GM19023 (cell line): ENCODE data around the gene ZCWPW2.

Source experiments
- ATAC-seq: cut with Tn5 transposase; IDR thresholded peaks from one replicate; pipeline ENCODE4 v1.9.1; 2021; ENCODE audit warnings: mild to moderate bottlenecking, moderate library complexity; ENCODE audit not compliant: unreplicated experiment

Gene ZCWPW2

DNA sequence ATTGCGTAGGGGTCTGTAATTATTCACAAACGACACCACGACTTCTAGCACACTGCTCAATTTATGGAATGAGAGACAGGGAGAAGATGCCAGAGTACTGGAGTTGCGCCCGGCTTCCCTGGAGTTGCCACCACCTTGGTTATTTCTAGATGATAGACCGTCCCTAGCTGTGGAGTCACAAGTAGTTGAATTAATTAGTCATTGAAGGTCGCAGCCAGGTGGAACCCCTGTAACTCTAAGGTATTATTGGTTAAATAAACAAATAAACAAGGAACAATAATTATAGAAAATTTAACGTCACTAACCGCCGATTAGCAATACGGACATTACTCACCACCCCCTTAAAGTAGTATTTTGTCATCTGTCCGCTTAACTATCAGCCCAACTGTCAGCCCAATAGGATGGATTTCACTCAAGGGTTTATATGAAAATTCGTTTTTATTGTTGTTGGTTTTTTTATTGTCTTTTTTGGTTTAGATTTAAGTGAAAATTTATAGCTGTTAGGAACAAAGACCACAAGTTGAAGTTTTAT is 1.0 kb downstream of the ZCWPW2 start:
- ATAC-seq: no peak

DNA sequence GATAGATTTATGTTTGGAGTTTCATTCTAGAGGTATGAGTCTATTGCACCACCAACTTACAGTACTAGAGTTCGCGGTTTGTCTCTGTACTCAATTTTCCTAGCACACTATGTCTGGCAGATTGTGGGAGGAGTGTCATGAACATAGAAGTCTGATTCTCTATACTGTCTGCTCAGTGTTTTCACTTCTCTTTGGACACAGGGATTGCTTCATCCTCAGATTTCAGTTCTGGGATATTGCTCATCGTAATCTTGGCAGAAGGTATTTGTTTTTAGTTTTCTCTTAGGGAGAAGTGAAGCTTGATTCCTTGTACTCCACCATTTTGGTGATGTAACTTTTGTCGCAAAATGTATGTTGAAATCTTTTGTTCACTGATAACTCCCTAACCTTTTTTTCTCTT is 27.9 kb downstream of the ZCWPW2 start:
- no peak for ATAC-seq

DNA sequence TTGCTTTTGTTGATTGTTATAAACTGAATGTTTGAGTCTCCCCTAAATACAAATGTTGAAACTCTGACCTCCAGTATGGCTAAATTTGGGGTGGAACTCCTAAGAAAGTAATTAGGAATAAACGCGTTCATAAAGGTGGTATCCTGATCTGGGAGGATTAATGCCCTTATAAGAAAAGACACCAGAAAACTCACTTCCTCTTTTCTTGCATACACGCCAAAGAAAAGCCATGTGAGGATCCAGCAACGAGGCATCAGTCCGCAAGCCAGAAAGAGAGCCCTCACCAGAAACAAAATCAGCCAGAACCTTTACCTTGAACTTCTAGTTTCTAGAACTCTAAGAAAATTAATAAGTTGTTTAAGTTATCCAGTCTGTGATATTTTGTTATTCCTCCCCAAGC is 37.5 kb downstream of the ZCWPW2 start:
- ATAC-seq: no peak

DNA sequence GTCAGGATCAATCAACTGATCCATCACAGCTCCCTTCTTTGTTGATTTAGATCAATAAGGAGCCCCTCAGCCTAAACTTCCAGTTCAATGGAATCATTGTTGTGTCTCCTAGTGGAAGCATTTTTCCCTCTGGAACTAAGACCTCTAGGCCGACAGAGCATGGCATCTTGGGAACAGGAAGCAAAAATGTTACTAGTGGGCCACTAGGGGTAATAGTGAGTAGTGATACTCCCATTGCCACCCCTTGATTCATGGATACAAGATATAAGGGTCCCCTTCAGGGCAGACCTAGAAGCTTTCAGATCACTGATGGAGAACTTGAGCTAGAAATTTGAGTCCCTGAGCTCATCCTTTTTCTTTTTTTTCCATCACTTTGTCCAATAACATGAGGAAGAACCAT is 40.5 kb downstream of the ZCWPW2 start:
- ATAC-seq: no peak

DNA sequence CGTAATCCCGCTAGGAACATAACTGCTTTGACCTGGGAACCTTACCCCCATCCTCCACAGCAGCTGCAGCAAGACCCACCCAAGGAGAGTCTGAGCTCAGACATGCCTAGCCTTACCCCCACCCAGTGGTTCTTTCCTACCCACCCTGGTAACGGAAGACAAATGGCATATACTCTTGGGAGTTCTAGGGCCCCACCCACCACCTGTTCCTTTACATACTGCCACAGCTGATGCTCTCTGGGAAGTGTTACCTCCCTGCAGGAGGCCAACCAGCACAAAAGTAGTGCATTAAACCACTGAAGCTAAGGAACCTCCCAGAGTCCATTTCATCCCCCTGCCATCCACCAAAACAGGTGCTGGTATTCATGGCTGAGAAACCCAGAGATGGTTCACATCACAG is 50.7 kb downstream of the ZCWPW2 start:
- no peak for ATAC-seq

DNA sequence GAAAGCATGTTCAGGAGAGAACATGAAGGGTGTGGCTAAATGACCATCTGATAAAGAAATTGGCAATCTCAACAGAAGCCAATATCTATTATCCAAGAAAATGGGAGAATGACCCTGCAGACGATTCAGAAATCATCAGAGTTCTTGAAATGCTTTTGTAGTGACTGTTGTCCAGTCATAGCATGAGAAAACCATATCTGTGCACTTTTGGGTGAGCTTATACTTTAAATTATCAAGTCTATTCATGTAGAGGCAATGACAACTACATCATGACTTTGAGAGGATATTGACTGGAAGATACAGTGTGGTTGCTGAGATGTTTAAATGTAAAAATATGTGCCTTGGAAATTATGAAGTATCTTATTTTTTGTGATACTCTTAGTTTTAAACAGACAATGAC is 57.7 kb downstream of the ZCWPW2 start:
- no peak for ATAC-seq

DNA sequence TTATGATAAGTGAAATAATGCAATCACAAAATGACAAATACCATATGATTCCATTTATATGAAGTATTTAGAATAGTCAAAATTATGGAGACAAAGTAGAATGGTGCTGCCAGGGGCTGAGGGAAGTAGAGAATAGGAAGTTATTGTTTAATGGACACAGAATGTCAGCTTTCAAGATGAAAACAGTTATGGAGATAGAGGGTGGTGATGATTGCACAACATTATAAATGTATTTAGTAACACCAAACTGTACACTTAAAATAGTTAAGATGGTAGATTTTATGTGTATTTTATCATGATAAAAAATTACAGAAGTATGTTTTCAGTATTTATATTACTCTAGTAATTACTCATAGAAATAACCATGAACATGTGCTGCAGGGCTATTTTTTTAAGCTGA is 100.9 kb downstream of the ZCWPW2 start:
- no peak for ATAC-seq

DNA sequence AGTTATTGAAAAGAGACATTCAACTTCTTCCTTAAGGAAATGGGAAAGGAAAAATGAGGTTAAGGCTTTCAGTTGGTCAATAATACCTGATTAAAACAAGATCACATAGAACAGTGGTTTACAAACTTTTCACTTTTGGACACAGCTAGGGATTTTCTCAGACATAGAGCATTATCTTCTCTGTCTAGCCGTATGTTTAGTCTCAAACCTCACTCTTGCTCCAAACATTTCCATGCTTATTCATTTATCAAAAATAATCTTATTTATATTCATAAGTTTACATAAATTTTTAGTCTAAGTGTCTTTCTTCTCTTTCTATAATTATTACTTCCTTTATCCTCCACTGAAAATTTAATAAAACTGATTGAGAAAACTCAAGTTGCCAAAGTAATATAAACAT is 114.3 kb downstream of the ZCWPW2 start:
- no peak for ATAC-seq

DNA sequence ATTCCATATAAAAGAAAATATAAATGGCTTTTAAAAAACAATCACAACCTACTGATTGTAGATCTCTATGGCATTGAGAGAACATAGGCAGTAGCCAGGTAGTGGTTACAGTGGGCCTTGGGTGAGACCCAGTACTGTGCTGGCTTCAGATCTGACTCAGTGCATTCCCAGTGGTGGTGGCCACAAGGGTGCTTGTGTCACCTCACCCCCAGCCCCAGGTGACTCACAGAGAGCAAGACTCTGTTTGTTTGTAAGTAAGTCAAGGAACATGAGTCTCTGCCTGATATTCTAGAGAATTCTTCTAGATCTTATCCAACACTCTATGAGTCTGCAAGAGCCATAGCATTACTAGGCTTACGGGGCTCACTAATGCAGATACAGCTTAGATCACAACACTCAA is 118.9 kb downstream of the ZCWPW2 start:
- ATAC-seq: no peak

DNA sequence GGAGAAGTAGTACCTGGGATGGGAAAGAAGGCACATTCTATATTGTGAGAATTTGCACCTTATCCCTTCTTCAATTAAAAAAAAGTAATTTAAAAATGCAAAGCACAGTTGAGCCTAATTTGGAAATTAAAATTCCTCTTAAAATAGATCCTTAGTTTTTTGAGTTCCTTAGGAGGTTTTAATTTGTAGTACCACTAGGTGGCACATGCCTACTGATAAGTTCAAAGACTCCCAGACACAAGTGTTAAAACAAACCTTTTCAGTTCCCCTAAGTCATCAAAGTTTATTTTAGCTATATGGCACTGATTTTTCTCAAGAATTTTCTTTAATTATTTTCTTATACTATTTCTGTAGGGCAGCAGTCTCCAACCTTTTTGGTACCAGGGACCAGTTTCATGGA is 127.7 kb downstream of the ZCWPW2 start:
- ATAC-seq: no peak

DNA sequence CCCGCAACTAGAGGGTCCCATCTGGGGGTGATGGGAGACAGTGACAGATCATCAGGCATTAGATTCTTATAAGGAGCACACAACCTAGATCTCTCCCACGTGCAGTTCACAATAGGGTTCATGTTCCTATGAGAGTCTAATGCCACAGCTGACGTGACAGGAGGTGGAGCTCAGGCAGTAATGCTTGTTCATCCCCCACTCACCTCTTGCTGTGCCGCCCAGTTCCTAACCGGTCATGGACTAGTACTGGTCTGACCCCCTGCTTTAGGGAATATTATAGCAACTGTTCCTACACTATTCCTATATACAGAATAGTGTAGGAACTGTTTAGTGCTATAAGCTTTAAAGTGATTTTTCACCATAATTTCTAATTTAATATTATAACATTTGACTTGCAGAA is 128.2 kb downstream of the ZCWPW2 start:
- no peak for ATAC-seq

DNA sequence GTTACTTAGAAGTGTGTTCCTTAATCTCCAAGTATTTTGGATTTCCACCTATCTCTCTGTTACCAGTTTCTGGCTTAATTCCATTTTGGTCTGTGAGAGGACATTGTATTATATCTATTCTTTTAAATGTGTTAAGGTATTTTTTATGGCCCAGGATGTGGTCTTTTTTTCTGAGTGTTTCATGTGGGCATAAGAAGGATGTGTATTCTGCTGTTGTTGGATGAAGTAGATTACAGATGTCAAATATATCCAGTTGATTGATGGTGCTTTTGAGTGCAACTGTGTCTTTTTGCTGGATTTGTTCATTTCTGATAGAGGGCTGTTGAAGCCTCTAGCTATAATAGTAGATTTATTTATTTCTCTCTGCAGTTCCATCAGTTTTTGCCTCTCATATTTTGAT is 136.6 kb downstream of the ZCWPW2 start:
- no peak for ATAC-seq

DNA sequence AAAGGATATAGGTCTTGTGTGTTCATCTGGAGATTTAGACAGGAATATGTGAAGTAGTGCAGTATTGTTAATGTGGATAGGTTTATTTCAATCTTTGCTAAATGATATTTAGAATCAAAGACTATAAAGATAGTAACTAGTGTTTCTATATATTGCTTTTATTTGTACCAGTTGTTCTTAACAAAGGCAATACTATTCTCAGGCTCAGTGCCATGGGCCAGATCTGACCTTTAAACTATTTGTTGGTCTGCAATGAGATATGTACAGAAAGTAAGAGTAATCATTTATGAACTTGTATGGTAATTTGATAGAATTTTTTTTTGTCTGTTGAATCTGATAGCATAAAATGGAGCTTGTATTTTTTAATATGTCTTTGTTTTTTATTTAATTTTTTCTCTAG is 146.8 kb downstream of the ZCWPW2 start:
- no peak for ATAC-seq

DNA sequence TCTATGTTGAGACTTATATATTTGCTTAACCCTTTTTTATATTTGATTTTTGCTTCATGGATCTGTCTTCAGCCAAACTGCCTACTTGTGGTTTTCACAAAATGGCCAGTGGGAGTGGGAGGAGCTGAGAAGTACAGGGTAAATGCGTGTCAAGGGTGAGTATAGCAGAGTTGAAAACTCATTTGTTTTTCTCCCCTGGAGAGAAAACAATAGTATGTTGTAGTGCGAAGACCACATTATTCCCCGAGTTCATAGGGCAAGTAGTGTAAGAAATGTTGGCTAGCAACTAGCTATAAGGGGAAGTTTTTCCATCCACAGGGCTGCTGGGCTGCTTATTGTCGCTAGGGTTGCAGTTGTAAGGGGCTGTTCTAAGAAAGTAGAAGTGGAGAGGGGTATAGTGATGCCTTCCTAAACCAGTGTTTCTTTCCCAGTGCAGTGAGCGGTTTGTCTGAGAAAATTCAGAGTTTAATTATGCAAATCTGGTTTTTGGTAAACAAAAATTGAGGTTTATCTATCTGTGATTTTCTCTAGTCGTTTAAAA is 153.9 kb downstream of the ZCWPW2 start:
- ATAC-seq: no peak

DNA sequence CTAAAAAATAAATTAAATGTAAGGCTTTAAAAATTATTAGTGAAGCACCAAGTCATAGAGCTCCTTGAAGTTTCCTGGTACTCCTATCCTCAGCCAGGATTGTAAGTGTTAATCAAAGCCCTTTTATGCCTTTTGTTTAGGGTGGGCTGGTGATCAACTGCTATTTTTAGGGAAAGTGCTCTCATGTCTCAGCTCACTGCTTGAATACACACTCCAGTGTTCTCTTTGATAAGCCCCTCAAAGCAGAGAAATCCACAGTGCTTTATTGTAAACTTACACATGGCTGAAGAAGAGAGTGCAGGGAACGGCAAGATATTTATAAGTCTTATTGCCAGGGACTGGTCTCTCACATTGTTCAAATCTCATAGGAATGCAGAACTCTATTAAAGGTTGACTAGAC is 156.5 kb downstream of the ZCWPW2 start:
- ATAC-seq: no peak

DNA sequence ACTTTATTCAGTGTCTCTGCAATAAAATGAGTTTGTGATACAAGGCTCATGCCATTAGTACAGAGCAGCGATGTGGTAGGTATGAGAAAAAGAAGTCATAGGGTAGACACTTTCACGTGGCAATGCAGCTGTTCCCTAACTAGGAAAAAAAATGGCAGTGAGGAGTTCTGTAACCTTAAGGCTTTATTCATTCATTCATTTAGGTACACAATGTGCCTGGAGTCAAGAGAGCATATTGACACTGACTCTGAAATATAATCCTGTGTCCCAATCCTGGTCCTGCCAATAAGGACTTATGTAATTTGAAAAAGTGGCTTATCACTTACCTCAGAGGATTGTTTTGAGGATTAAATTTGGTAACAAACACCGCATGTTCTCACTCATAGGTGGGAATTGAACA is 173.1 kb downstream of the ZCWPW2 start:
- no peak for ATAC-seq

DNA sequence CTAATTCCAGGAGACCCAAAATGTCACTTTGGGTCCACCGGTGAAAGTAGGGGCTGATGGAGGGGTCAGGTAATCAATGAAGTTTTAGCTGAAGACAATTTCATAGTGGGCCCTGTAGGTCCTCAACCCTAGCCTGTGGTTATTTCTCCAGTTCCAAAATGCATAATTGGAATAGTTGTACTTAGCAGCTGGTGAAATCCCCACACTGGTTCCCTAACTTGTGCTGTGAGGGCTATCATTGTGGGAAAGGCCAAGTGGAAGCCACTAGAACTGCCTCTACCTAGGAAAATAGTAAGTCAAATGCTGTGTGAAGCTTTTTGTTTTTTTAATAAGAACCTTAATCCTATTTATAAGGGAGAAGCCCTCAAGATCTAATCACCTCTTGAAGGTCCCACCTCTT is 193.8 kb downstream of the ZCWPW2 start:
- no peak for ATAC-seq

DNA sequence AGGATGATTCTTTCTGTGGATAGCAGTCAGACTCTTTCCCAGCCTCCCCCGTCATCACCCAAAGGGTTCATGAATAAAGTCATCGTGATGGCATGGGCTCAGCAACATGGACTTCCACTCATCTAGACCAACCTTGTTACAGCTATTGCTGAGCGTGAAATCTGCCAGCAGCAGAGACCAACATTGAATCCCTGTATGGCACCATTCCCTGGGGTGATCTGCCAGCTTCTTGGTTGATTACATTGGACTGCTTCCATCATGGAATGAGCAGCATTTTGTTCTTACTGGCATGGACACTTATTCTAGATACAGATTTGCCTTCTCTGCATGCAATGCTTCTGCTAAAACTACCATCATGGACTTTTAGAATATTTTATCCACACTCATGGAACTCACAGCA is 195.7 kb downstream of the ZCWPW2 start:
- ATAC-seq: no peak

DNA sequence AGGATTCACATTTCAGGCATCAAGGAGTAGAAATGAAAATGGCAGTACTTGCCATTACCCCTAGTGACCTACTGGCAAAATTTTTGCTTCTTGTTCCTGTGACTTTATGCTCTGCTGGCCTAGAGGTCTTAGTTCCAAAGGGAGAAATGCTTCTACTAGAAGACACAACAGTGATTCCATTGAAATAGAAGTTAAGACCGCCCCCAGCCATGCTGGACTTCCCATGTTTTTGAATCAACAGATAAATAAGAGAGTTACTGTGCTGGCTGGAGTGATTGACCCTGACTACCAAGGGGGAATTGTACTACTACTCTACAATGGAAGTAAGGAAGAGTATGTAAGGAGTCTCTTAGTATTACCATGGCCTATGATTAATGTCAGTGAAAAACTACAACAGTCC is 196.3 kb downstream of the ZCWPW2 start:
- ATAC-seq: no peak

DNA sequence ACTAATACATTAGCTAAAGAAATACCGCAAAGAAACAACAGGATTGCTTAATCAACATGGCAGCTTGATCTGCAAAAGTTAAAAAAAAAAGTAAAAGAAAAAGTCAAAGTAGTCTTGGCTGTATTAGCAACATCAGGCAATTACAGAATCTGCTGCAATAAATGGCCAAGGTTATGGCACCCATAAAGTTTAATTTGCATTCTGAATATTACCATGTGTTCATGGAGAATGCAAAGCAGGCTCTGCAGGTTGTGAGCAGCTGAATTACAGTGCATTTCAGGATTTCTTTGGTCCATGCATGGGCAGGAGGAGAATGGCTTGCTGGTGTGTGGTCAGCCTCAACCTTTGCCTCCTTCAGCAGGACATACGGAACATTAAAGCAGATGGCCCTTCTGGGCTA is 199.2 kb downstream of the ZCWPW2 start:
- no peak for ATAC-seq

DNA sequence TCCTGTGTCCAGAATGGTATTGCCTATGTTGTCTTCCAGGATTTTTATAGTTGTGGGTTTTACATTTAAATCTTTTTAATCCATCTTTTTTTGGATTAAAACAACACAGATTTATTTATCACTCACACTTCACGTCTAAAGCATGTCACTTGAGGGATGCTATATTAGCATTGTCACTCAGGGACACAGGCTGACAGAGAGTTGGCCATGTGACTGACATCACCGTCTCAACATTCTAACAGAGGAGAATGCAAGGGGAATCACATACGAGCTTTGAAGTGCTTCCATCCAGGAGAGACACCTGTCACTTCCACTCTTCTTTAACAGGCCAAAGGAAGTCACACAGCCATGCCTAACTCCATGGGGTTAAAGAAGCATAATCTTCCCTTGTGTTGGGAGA is 204.7 kb downstream of the ZCWPW2 start:
- ATAC-seq: no peak

DNA sequence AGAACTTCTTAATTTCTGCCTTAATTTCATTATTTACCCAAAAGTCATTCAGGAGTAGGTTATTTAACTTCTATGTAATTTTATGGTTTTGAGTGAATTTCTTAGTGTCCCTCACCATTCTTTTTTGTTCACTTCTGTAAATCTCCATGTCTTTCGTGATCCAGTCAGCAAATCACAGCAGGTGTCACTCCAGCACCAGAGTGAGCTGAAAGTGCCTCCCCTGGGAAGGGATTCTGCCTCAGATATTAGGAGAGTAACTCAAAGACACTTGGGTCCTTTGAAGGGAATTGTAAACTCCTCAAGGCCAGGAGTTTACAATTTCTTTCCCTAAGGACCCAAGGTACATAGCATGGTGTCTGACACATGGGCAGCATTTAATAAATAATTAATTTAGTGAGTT is 207.7 kb downstream of the ZCWPW2 start:
- no peak for ATAC-seq

DNA sequence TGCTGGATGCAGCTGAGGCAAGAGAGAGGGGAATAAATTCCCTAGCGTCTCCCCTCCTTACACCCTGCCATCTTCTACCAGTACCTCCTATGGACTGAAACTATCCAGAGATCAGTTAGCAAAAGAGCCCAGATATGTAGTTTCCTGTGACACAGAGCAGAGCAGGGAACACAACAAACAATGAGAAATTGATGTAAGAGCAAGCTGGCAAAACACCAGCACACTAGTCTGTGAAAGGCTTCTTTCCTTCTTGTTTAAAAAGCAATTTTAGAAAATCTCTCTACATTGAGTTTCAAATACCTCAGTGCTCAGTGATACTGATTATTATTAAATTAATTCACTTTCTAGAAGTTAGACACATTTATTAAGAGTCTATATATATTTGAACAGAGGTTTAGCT is 215.7 kb downstream of the ZCWPW2 start:
- ATAC-seq: no peak

DNA sequence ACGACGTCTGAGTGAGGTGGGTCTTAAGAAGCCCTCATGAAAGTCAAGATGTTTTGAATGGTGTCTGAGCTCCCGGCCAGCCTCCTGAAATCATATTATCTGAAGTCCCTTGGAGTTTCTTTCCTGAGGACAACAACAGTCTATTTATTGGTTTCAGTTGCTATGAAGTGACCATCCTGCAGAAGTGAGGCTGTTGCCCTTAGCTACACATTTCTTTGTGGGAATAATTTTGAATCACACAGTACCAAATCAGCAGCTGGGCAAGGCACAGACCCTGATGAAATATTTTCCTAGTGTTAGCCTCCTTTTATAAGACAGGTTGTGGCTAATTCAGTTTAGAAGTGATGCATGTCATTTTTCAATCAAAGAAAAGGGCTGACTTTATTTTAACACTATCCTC is 220.8 kb downstream of the ZCWPW2 start:
- ATAC-seq: no peak
